ENCODE data around the gene LCTL. TPM values are rescaled to one million over a fixed set of nuclear protein-coding genes. Genes with fewer than 3 reads are reported as not detected.

LCTL gene
- total RNA-seq, result not detected

GRCh38 chr15:66565741-66566144, at the start of gene LCTL:
Gene LCTL (minus strand): TSS chr15:66565998. CDS start chr15:66565365, 633 bp downstream.
- H3K4me1 Mint-ChIP-seq, result peaks cover 5% of the 10 kb centered on the region
- no peak for DNase-seq
- no peaks in the 10 kb centered on the region for H3K27me3 Mint-ChIP-seq
- no peaks in the 10 kb centered on the region for H3K36me3 Mint-ChIP-seq
- H3K9me3 Mint-ChIP-seq, result no peaks in the 10 kb centered on the region
- H3K4me3 Mint-ChIP-seq, result no peak within 1 kb of the TSS
- H3K27ac Mint-ChIP-seq, result peak within 1 kb of the TSS; percentile 9

DNA sequence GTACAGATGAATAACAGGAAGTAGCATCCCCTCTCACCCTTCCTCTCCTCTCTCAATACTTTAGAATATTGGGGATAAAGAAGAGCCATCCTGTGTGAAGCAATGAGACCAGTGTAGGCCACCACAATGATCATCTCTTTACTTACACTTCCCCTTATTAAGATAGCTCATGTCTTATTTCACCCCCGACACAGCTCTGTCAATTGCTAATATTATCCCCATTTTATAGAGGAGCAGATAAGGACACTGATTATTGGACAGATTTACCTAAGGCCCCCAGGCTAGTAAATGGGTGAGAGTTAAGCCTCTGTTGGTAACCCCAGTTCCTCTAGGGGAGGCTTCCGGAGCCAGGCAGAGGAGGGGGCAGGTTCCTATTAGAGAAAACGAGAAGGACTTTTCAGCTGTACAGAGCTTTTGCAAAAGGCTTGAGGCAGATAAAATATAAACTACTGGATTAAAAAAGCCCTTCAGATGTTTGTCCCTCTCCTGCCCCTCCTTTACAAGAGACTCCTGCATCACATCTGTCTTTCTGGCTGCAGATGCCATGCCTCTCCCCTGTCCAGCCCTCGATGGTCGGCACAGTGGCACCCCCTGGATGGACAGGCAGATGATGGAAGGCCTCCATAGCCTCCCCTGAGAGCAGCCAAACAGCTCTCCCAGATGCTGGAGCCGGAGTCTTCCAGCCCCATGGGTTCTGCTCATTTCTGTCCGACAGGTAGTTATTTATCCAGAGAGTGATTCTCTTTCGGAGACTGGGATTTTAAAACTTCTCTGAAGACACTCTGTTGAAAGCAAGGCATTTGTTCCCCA, 49.4 kb upstream of the LCTL start:
- no peak overlapping the region for H3K4me3 Mint-ChIP-seq
- H3K27me3 Mint-ChIP-seq, result peaks cover 3% of the 10 kb centered on the region
- DNase-seq, result no peak
- peaks cover 1% of the 10 kb centered on the region for H3K9me3 Mint-ChIP-seq
- no peaks in the 10 kb centered on the region for H3K36me3 Mint-ChIP-seq
- no peak overlapping the region for H3K27ac Mint-ChIP-seq
- peaks cover 3% of the 10 kb centered on the region for H3K4me1 Mint-ChIP-seq

- Mint-ChIP-seq H3K9me3 (peaks cover 1% of the 10 kb centered on the region), H3K4me3 (no peak overlapping the region), H3K4me1 (peaks cover 3% of the 10 kb centered on the region), H3K27me3 (no peaks in the 10 kb centered on the region), H3K27ac (no peak overlapping the region), H3K36me3 (no peaks in the 10 kb centered on the region)
- no peak for DNase-seq
Measured at GRCh38 chr15:66614456-66614855, 48.7 kb upstream of the LCTL start.

DNA sequence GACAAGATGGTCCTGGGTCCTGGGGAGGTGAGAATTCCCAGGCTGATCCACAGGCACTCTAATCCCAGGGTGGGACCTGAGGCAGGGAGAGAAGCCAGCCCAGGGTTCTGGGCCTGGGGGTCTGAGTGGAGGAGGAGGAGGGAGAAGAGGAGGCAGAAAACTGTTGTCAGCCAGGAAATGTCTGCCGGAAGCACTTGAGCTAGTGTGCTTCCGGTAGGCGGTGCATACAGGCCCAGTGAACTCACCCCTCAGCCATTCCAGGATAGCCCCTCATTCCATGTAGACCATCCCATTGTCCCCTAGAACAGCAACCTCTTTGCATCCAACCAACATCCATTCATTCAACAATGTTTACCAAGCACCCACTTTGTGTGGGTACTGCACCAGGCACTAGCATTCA, 47.9 kb upstream of the LCTL start:
- no peak for DNase-seq

DNA sequence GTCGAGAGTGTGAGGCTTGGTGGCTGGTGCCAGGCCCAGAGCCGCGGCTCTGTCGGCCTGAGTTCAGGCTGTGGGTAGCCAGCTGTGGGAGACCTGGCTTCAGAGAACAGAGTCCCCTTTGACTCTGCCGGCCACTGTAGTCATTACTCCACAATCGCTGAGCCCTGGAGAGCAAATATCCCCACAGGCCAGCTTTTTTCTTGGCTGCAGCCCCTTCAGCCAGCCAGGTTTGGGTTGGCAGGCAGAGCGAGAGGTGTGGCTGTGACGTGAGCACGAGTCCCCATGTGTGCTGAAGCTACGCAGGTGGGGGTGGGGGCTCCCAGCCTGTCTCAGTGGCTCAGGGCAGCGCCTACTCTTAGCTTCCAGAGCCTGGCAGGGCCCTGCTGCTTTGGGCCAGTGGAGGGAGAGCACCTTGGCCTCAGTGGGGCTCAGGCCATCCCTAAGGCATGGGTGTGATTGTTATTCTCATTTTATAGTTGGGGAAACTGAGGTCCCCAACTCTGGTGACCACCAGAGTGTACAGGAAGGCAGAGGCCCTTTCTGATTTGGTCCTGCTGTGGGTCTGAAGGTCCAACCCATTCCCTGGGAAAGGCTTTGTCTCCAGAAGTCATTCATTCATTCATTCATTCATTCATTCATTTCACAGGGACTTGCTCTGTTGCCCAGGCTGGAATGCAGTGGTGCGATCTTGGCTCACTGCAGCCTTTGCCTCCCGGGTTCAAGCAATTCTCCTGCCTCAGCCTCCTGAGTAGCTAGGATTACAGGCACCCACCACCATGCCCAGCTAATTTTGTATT, 45.7 kb upstream of the LCTL start:
- Mint-ChIP-seq H3K9me3 (peaks cover 1% of the 10 kb centered on the region), H3K4me1 (peaks cover 3% of the 10 kb centered on the region), H3K27ac (no peak overlapping the region)

More for the DNA sequence above, 47.9 kb upstream of the LCTL start:
- Mint-ChIP-seq H3K4me1 (peaks cover 3% of the 10 kb centered on the region), H3K9me3 (peaks cover 1% of the 10 kb centered on the region), H3K36me3 (no peaks in the 10 kb centered on the region), H3K27me3 (no peaks in the 10 kb centered on the region), H3K27ac (peak overlapping the region; percentile 56), H3K4me3 (no peak overlapping the region)

GRCh38 chr15:66609876-66610275, 44.1 kb upstream of the LCTL start:
- H3K36me3 Mint-ChIP-seq, result no peaks in the 10 kb centered on the region
- H3K9me3 Mint-ChIP-seq, result peaks cover 1% of the 10 kb centered on the region
- DNase-seq, result no peak
- H3K4me1 Mint-ChIP-seq, result peaks cover 3% of the 10 kb centered on the region
- H3K4me3 Mint-ChIP-seq, result no peak overlapping the region
- no peaks in the 10 kb centered on the region for H3K27me3 Mint-ChIP-seq
- no peak overlapping the region for H3K27ac Mint-ChIP-seq

More for the DNA sequence above, 45.7 kb upstream of the LCTL start:
- Mint-ChIP-seq H3K36me3 (no peaks in the 10 kb centered on the region), H3K27me3 (no peaks in the 10 kb centered on the region), H3K4me3 (no peak overlapping the region)
- no peak for DNase-seq

GRCh38 chr15:66608881-66609280, 43.1 kb upstream of the LCTL start:
- no peak overlapping the region for H3K4me3 Mint-ChIP-seq
- H3K9me3 Mint-ChIP-seq, result peaks cover 1% of the 10 kb centered on the region
- H3K4me1 Mint-ChIP-seq, result peaks cover 3% of the 10 kb centered on the region

DNA sequence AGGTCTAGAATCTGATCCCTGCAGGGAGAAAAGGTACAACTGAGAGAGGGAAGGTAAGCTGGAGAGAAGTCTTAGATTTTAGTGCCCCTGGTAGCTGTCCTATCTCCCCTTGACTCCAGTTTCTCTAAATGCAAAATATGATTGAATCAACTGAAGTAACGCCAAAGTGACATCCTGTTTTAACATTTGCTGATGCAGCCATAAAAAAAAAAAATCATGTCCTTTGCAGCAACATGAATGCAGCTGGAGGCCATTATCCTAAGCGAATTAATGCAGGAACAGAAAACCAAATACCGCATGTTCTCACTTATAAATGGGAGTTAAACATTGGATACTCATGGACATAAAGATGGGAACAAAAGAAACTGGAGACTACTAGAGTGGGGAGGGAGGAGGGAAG, 42.4 kb upstream of the LCTL start:
- Mint-ChIP-seq H3K4me3 (no peak overlapping the region), H3K27ac (no peak overlapping the region), H3K27me3 (peaks cover 3% of the 10 kb centered on the region), H3K36me3 (no peaks in the 10 kb centered on the region), H3K9me3 (peaks cover 1% of the 10 kb centered on the region), H3K4me1 (no peaks in the 10 kb centered on the region)
- DNase-seq, result no peak

More at GRCh38 chr15:66608881-66609280, 43.1 kb upstream of the LCTL start:
- DNase-seq, result no peak
- Mint-ChIP-seq H3K27ac (no peak overlapping the region), H3K27me3 (no peaks in the 10 kb centered on the region), H3K36me3 (no peaks in the 10 kb centered on the region)

DNA sequence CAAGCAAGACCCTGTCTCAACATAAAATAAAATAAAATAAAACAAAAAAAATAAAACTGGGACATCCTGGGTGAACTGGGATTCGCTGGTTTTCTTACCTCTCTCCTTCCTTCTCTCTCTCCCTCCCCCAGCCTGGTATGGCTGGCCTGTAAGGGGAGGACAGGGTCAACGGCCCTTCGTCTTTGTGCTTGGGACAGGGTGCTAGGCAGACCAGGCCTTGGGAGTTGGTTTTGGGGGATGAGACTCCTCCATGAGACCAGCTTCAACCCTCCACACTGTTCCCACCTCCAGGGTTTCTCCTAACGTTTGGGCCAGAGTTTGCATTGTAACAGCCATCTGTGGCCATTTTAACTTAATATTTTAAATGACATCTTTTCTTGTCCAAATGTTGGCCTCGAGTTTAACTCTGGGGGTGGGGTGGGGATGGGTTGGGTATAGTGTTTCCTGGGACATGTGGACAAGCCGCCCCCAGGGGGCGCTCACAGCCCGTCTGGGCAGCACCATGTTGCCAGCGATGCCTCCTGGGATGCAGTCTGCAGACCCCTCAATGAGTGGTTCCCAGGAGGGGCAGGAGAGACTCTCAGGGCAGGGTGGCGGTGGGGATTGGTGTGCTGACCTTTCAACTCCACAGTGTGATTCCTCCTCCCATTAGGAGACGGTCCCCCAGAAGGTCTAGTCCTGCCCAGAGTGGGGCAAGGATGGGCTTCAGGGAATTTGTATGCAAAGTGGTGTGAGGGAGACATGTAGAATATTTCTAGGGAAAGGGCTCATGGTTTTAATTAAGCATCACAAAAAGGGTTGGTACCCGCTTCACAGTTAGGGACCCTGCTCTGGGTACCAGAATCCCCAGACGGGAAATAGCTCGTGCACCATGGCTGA, 37.7 kb upstream of the LCTL start:
- Mint-ChIP-seq H3K4me3 (no peak overlapping the region), H3K9me3 (no peaks in the 10 kb centered on the region), H3K27me3 (peaks cover 3% of the 10 kb centered on the region), H3K27ac (no peak overlapping the region), H3K4me1 (peaks cover 3% of the 10 kb centered on the region), H3K36me3 (no peaks in the 10 kb centered on the region)
- DNase-seq, result peak; percentile 64

DNA sequence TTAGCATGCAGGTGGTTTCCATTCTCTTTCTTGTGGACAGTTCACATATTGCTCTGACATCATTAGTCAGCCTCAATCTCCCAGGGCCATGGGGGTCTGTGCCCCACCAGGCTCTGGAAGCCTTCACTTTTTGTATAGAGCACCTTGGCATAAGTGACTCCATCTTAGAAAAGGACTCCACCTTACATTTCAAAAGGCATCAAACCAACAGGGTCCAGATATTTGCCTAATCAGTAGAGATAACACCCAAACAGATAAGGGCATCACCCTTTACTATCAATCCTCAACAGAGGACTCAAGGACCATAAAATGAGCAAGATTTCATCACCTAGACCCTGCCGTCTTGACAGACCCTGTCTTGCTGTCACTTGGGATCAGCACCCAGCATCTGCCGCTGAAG, 35.7 kb upstream of the LCTL start:
- Mint-ChIP-seq H3K4me3 (no peak overlapping the region), H3K9me3 (no peaks in the 10 kb centered on the region)

GRCh38 chr15:66600240-66600627, 34.4 kb upstream of the LCTL start:
- no peak overlapping the region for H3K27ac Mint-ChIP-seq
- peaks cover 3% of the 10 kb centered on the region for H3K27me3 Mint-ChIP-seq
- DNase-seq, result no peak
- no peaks in the 10 kb centered on the region for H3K36me3 Mint-ChIP-seq
- peaks cover 13% of the 10 kb centered on the region for H3K4me1 Mint-ChIP-seq
- H3K9me3 Mint-ChIP-seq, result no peaks in the 10 kb centered on the region
- no peak overlapping the region for H3K4me3 Mint-ChIP-seq

More for the DNA sequence above, 35.7 kb upstream of the LCTL start:
- Mint-ChIP-seq H3K4me1 (peaks cover 13% of the 10 kb centered on the region), H3K27me3 (peaks cover 3% of the 10 kb centered on the region), H3K27ac (no peak overlapping the region), H3K36me3 (no peaks in the 10 kb centered on the region)
- no peak for DNase-seq

DNA sequence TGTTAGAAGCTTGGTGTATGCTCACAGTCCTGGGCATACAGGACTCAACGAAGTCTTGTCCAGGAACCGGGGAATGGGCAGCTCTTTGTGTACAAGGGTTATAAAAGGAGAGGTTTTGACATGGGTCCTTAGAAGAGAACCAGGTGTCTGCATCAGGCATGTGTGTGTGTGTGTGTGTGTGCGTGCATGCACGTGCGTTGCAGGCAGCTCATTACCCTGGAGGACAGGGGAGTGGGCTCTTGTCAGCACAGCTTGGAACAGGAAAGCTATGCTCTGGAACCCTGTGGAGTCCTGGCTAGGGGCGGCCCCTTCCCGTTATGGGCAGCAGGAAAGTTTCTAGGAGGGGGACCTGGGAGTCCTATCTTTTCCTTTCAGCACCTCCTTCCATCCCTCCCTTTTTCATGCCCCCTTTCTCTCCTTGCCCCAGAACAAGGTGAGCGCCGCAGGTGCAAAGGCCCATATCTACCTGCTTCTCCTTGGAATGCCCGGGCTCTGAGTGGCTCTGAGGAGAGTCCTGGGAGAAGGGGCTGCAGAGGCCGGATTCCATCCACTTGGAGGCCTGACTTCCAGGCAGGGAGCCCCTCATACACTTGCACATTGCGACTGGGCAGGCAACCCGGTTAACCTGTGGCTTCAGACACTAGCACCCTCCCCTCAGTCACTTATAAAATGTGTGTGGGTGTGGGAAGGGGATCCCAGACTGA, 33.9 kb upstream of the LCTL start:
- no peak for DNase-seq

DNA sequence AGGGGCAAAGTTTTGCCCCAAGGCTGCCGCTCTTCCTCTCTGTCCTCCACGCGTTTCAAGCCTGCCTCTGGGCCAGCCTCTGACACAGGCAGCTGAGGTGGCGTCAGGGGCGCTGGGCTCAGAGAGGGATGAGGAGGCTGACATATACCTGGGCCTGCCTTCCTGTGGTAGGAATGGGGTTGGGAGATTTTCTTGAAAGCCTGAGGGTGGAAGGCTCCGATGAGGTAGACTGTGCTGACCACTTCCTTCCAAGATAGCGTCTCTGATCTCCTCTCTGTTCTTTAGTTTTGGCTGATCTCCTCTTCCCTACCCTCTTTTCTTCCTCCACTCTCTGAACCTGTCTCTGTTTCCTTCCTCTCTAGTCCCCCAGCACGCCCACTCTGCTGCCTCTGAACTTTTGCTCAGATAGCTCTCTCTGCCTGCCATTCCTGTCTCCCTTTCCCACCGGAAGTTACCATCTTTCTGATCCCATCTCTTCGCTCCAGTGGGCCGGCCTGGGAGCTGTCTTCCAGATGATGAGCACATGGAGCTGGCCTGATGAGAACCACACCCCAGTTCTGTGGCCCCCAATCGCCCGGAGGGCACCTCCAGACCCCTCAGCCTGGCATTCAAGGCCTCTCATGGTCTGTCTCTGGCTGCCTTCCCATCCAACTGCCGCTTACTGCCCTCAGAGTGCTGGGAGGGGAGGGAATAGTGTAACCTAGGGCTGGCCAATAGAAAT, 32.5 kb upstream of the LCTL start:
- DNase-seq, result peak; percentile 11
- peaks cover 13% of the 10 kb centered on the region for H3K4me1 Mint-ChIP-seq
- H3K27me3 Mint-ChIP-seq, result peaks cover 1% of the 10 kb centered on the region
- no peaks in the 10 kb centered on the region for H3K9me3 Mint-ChIP-seq
- no peak overlapping the region for H3K4me3 Mint-ChIP-seq
- no peaks in the 10 kb centered on the region for H3K36me3 Mint-ChIP-seq
- peak overlapping the region; percentile 61 for H3K27ac Mint-ChIP-seq

More for the DNA sequence above, 33.9 kb upstream of the LCTL start:
- H3K9me3 Mint-ChIP-seq, result no peaks in the 10 kb centered on the region
- H3K27ac Mint-ChIP-seq, result no peak overlapping the region
- H3K4me3 Mint-ChIP-seq, result no peak overlapping the region
- peaks cover 13% of the 10 kb centered on the region for H3K4me1 Mint-ChIP-seq
- peaks cover 3% of the 10 kb centered on the region for H3K27me3 Mint-ChIP-seq
- no peaks in the 10 kb centered on the region for H3K36me3 Mint-ChIP-seq

Measured in activated naive CD8-positive, alpha-beta T cell treated with anti-CD3 and anti-CD28 coated beads for 36 hours (primary cell).